Measurements from ENCODE around the gene TTLL5.

Gene TTLL5

GRCh38 chr14:75857199-75857598, 196.2 kb downstream of the TTLL5 start:
- H3K27me3 ChIP-seq (replicated peaks; ENCODE audit: control insufficient read depth, insufficient read depth, low read length) = no peaks in the 10 kb centered on the region
- H3K9ac ChIP-seq (ENCODE audit: low read length) = no peak overlapping the region
- H3K9me3 ChIP-seq (ENCODE audit: control insufficient read depth, low read length) = no peaks in the 10 kb centered on the region
- H3K4me1 ChIP-seq (ENCODE audit: control insufficient read depth, insufficient read depth, low read length) = peaks cover 40% of the 10 kb centered on the region
- no peak for DNase-seq (ENCODE audit: low read depth)
- no peak overlapping the region for H3K4me3 ChIP-seq (ENCODE audit: low read length)
- no peaks in the 10 kb centered on the region for H3K36me3 ChIP-seq (ENCODE audit: control insufficient read depth, insufficient read depth, low read length, severe bottlenecking)

GRCh38 chr14:75858362-75858761, 197.3 kb downstream of the TTLL5 start:
- Histone ChIP-seq H3K9me3 (ENCODE audit: control insufficient read depth, low read length) (no peaks in the 10 kb centered on the region), H3K4me1 (ENCODE audit: control insufficient read depth, insufficient read depth, low read length) (peaks cover 37% of the 10 kb centered on the region), H3K4me3 (ENCODE audit: low read length) (no peak overlapping the region), H3K27me3 (replicated peaks; ENCODE audit: control insufficient read depth, insufficient read depth, low read length) (no peaks in the 10 kb centered on the region), H3K36me3 (ENCODE audit: control insufficient read depth, insufficient read depth, low read length, severe bottlenecking) (no peaks in the 10 kb centered on the region), H3K9ac (ENCODE audit: low read length) (no peak overlapping the region)
- DNase-seq (ENCODE audit: low read depth) = no peak

DNA sequence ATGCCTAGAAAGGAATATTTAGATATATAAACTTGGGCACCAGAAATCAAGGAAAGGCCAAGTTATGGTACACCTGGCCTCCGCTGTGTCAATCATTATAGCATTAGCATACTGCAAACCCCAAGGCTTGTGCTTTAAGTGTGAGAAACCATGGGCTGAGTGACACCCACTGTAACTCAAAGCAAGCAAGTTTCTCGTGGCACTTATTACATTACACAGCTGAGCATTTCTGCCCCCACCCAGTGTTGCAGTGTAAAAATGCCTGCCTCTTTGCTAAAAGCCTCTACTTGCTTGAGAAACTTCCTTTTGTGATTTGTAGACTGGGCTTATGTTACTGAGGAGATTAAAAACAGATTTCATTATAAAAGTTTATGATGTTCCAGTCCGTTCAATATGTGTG, 198.7 kb downstream of the TTLL5 start:
- peaks cover 26% of the 10 kb centered on the region for H3K4me1 ChIP-seq (ENCODE audit: control insufficient read depth, insufficient read depth, low read length)
- H3K27me3 ChIP-seq (replicated peaks; ENCODE audit: control insufficient read depth, insufficient read depth, low read length) = no peaks in the 10 kb centered on the region
- no peak overlapping the region for H3K9ac ChIP-seq (ENCODE audit: low read length)
- H3K4me3 ChIP-seq (ENCODE audit: low read length) = no peak overlapping the region
- no peaks in the 10 kb centered on the region for H3K36me3 ChIP-seq (ENCODE audit: control insufficient read depth, insufficient read depth, low read length, severe bottlenecking)
- H3K9me3 ChIP-seq (ENCODE audit: control insufficient read depth, low read length) = no peaks in the 10 kb centered on the region
- peak; percentile 53 for DNase-seq (ENCODE audit: low read depth)

GRCh38 chr14:75860561-75861160, 199.6 kb downstream of the TTLL5 start:
- Histone ChIP-seq H3K4me3 (ENCODE audit: low read length) (peak overlapping the region; percentile 44), H3K9ac (ENCODE audit: low read length) (no peak overlapping the region), H3K36me3 (ENCODE audit: control insufficient read depth, insufficient read depth, low read length, severe bottlenecking) (no peaks in the 10 kb centered on the region), H3K9me3 (ENCODE audit: control insufficient read depth, low read length) (no peaks in the 10 kb centered on the region), H3K27me3 (replicated peaks; ENCODE audit: control insufficient read depth, insufficient read depth, low read length) (no peaks in the 10 kb centered on the region), H3K4me1 (ENCODE audit: control insufficient read depth, insufficient read depth, low read length) (peaks cover 31% of the 10 kb centered on the region)
- DNase-seq (ENCODE audit: low read depth) = no peak

- H3K4me3 ChIP-seq (ENCODE audit: low read length) = peak overlapping the region; percentile 44
- no peaks in the 10 kb centered on the region for H3K36me3 ChIP-seq (ENCODE audit: control insufficient read depth, insufficient read depth, low read length, severe bottlenecking)
- peaks cover 34% of the 10 kb centered on the region for H3K4me1 ChIP-seq (ENCODE audit: control insufficient read depth, insufficient read depth, low read length)
- no peaks in the 10 kb centered on the region for H3K27me3 ChIP-seq (replicated peaks; ENCODE audit: control insufficient read depth, insufficient read depth, low read length)
- H3K9me3 ChIP-seq (ENCODE audit: control insufficient read depth, low read length) = no peaks in the 10 kb centered on the region
- DNase-seq (ENCODE audit: low read depth) = peak; percentile 73
- no peak overlapping the region for H3K9ac ChIP-seq (ENCODE audit: low read length)
These were observed 200.1 kb downstream of the TTLL5 start for GRCh38 chr14:75861161-75861621.

- no peaks in the 10 kb centered on the region for H3K27me3 ChIP-seq (replicated peaks; ENCODE audit: control insufficient read depth, insufficient read depth, low read length)
- H3K36me3 ChIP-seq (ENCODE audit: control insufficient read depth, insufficient read depth, low read length, severe bottlenecking) = no peaks in the 10 kb centered on the region
- DNase-seq (ENCODE audit: low read depth) = no peak
- H3K9me3 ChIP-seq (ENCODE audit: control insufficient read depth, low read length) = no peaks in the 10 kb centered on the region
- H3K4me1 ChIP-seq (ENCODE audit: control insufficient read depth, insufficient read depth, low read length) = peaks cover 41% of the 10 kb centered on the region
- no peak overlapping the region for H3K9ac ChIP-seq (ENCODE audit: low read length)
- no peak overlapping the region for H3K4me3 ChIP-seq (ENCODE audit: low read length)
These were observed 202.2 kb downstream of the TTLL5 start for GRCh38 chr14:75863221-75863620.

GRCh38 chr14:75864352-75864751, 203.3 kb downstream of the TTLL5 start:
- no peaks in the 10 kb centered on the region for H3K27me3 ChIP-seq (replicated peaks; ENCODE audit: control insufficient read depth, insufficient read depth, low read length)
- H3K4me3 ChIP-seq (ENCODE audit: low read length) = no peak overlapping the region
- DNase-seq (ENCODE audit: low read depth) = peak; percentile 68
- peaks cover 49% of the 10 kb centered on the region for H3K4me1 ChIP-seq (ENCODE audit: control insufficient read depth, insufficient read depth, low read length)
- H3K9me3 ChIP-seq (ENCODE audit: control insufficient read depth, low read length) = no peaks in the 10 kb centered on the region
- H3K9ac ChIP-seq (ENCODE audit: low read length) = no peak overlapping the region
- no peaks in the 10 kb centered on the region for H3K36me3 ChIP-seq (ENCODE audit: control insufficient read depth, insufficient read depth, low read length, severe bottlenecking)

DNA sequence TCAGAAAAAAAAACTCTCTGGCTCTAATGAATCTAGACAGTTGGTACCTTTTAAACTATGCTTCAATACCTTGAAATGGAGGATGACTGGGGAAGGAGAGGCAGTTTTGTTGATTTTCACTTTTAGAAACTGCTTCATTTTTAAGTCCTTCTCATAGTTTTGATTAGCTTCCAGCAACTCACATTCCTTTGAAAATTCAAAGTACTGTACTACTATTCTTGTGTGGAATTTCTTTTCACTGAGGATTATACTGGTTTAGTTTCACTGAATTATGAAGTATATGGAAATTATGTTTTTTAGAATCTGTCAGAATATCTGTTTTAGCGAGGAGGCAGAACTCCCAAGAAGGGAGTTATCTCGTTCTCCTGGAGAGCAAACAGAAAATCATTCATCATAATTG, 204.5 kb downstream of the TTLL5 start:
- no peaks in the 10 kb centered on the region for H3K9me3 ChIP-seq (ENCODE audit: control insufficient read depth, low read length)
- H3K9ac ChIP-seq (ENCODE audit: low read length) = no peak overlapping the region
- H3K4me1 ChIP-seq (ENCODE audit: control insufficient read depth, insufficient read depth, low read length) = peaks cover 39% of the 10 kb centered on the region
- H3K36me3 ChIP-seq (ENCODE audit: control insufficient read depth, insufficient read depth, low read length, severe bottlenecking) = no peaks in the 10 kb centered on the region
- no peak overlapping the region for H3K4me3 ChIP-seq (ENCODE audit: low read length)
- H3K27me3 ChIP-seq (replicated peaks; ENCODE audit: control insufficient read depth, insufficient read depth, low read length) = no peaks in the 10 kb centered on the region
- no peak for DNase-seq (ENCODE audit: low read depth)

DNA sequence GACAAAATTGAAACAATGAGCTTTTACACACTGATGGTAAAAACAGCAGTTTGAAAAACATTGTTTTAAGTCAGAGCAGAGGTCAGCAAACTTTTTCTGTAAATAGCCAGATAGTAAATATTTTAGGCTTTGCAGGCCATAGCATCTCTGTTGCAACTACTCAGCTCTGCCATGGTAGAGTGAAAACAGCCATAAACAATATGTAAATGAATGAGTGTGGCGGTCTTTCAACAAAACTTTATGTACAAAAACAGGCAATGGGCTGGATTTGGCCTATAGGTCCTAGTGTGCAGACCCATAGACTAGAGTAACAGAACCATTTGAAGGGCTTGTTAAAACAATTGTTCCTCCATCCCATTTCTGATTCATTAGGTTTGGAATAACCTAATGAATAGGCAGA, 205.9 kb downstream of the TTLL5 start:
- Histone ChIP-seq H3K9me3 (ENCODE audit: control insufficient read depth, low read length) (no peaks in the 10 kb centered on the region), H3K4me1 (ENCODE audit: control insufficient read depth, insufficient read depth, low read length) (peaks cover 25% of the 10 kb centered on the region), H3K4me3 (ENCODE audit: low read length) (no peak overlapping the region), H3K27me3 (replicated peaks; ENCODE audit: control insufficient read depth, insufficient read depth, low read length) (no peaks in the 10 kb centered on the region), H3K9ac (ENCODE audit: low read length) (no peak overlapping the region), H3K36me3 (ENCODE audit: control insufficient read depth, insufficient read depth, low read length, severe bottlenecking) (no peaks in the 10 kb centered on the region)
- DNase-seq (ENCODE audit: low read depth) = no peak

GRCh38 chr14:75871181-75871880, 210.3 kb downstream of the TTLL5 start:
- H3K4me3 ChIP-seq (ENCODE audit: low read length) = no peak overlapping the region
- no peak for DNase-seq (ENCODE audit: low read depth)
- H3K9ac ChIP-seq (ENCODE audit: low read length) = no peak overlapping the region
- no peaks in the 10 kb centered on the region for H3K9me3 ChIP-seq (ENCODE audit: control insufficient read depth, low read length)
- no peaks in the 10 kb centered on the region for H3K27me3 ChIP-seq (replicated peaks; ENCODE audit: control insufficient read depth, insufficient read depth, low read length)
- H3K4me1 ChIP-seq (ENCODE audit: control insufficient read depth, insufficient read depth, low read length) = peaks cover 15% of the 10 kb centered on the region
- H3K36me3 ChIP-seq (ENCODE audit: control insufficient read depth, insufficient read depth, low read length, severe bottlenecking) = no peaks in the 10 kb centered on the region

- Histone ChIP-seq H3K9ac (ENCODE audit: low read length) (no peak overlapping the region), H3K4me1 (ENCODE audit: control insufficient read depth, insufficient read depth, low read length) (peaks cover 25% of the 10 kb centered on the region), H3K9me3 (ENCODE audit: control insufficient read depth, low read length) (no peaks in the 10 kb centered on the region), H3K36me3 (ENCODE audit: control insufficient read depth, insufficient read depth, low read length, severe bottlenecking) (no peaks in the 10 kb centered on the region), H3K4me3 (ENCODE audit: low read length) (no peak overlapping the region), H3K27me3 (replicated peaks; ENCODE audit: control insufficient read depth, insufficient read depth, low read length) (no peaks in the 10 kb centered on the region)
- no peak for DNase-seq (ENCODE audit: low read depth)
These were observed 214.9 kb downstream of the TTLL5 start for GRCh38 chr14:75875958-75876357.
